Body of pancreas (tissue), 4 donors: Measurements from ENCODE around the gene EXT2. TPM values are rescaled to one million over a fixed set of nuclear protein-coding genes. Genes with fewer than 3 reads are reported as not detected.
A peak's percentile ranks its signal among the peaks of the same experiment; 100 is the strongest.

ENCODE experiments used
- ATAC-seq: fragments of 150-250 bp; one replicate; pipeline ENCODE4 v1.9.1; 2016
- DNase-seq, 4 donors: peaks; one replicate each; pipeline ENCODE4 v3.0.0-alpha.2; 2019
- H3K27ac ChIP-seq, 4 donors: fragments of 200-600 bp; sonication (generic); 1 replicate in 3 of 4; 2 replicates in 1 of 4; pipeline versions ENCODE4 v1.5.1 to v1.6.1; 2016 to 2019; ENCODE audit warnings: mild to moderate bottlenecking in 1 of 4, mixed read lengths in 1 of 4, moderate library complexity in 1 of 4
- H3K27me3 ChIP-seq, 2 donors: fragments of 200-600 bp; sonication (generic); one replicate each; pipeline ENCODE4 v1.6.0; 2016; ENCODE audit warnings: mild to moderate bottlenecking in 1 of 2
- H3K36me3 ChIP-seq, 2 donors: fragments of 200-600 bp; sonication (generic); replicated peaks in 1 of 2; 2 replicates each; pipeline ENCODE4 v1.5.1; 2016; ENCODE audit warnings: low read depth in 2 of 2; ENCODE audit not compliant: insufficient read depth in 1 of 2
- H3K4me1 ChIP-seq: fragments of 200-600 bp; sonication (generic); one replicate; pipeline ENCODE4 v1.6.0; 2016
- H3K4me3 ChIP-seq, 2 donors: fragments of 200-600 bp; sonication (generic); 1 replicate in 1 of 2; 2 replicates in 1 of 2; pipeline ENCODE4 v1.5.1; 2016 to 2019
- H3K9me3 ChIP-seq, 3 donors: fragments of 200-600 bp; sonication (generic); 1 replicate in 2 of 3; 2 replicates in 1 of 3; pipeline ENCODE4 v1.5.1; 2016
- CTCF ChIP-seq, 7 experiments: fragments of 450-650 bp in 4 of 7; fragments of 200-600 bp in 3 of 7; sonication (generic) in 3 of 7; IDR thresholded peaks; one replicate each; pipeline ENCODE4 v1.5.1; 2016 to 2019; ENCODE audit warnings: antibody characterized with exemption in 7 of 7
- POLR2A ChIP-seq, 3 donors: fragments of 450-650 bp; IDR thresholded peaks; one replicate each; pipeline ENCODE4 v1.6.1; 2016; ENCODE audit warnings: antibody characterized with exemption in 3 of 3, mild to moderate bottlenecking in 2 of 3
- WGBS, 2 donors: methylation state at CpG; one replicate each; pipeline ENCODE4 v1.1.5; 2017; 5-methylcytosine and 5-hydroxymethylcytosine counted together
- intact Hi-C: fragments of 100-400 bp; cut with DNase I; formaldehyde crosslinking; loops from one replicate; pipeline ENCODE4 v1.15.1; 2023
- total RNA-seq, 2 donors: library from RNA; depleted of rRNA; stranded (reverse); fragments of >200 nt; gene quantifications; one replicate each; pipeline ENCODE4 v1.1.0, GENCODE V29; 2016

EXT2 gene
- total RNA-seq, 2 donors from 2014 or later: 21.4 to 34.2 TPM

- DNase-seq (no peak), ATAC-seq (no peak)
- intact Hi-C loops: no loop called here
- Histone ChIP-seq H3K27ac (no peak overlapping the region), H3K27me3 (no peaks in the 10 kb centered on the region), H3K4me1 (peaks cover 16% of the 10 kb centered on the region), H3K9me3 (no peaks in the 10 kb centered on the region), H3K4me3 (no peak overlapping the region), H3K36me3 (no peaks in the 10 kb centered on the region)
- TF ChIP-seq POLR2A (IDR thresholded peaks at IDR 0.05): no peak
- TF ChIP-seq CTCF (IDR thresholded peaks at IDR 0.05): no peak
- 81 to 91% methylated on average over 2 of the region's 2 CpGs for WGBS, 2 donors
Measured at GRCh38 chr11:44097821-44098220, 2.3 kb downstream of the EXT2 start.

- Histone ChIP-seq H3K4me3 (no peak overlapping the region), H3K27ac (no peak overlapping the region), H3K27me3 (no peaks in the 10 kb centered on the region), H3K4me1 (peaks cover 11% of the 10 kb centered on the region), H3K36me3 (no peaks in the 10 kb centered on the region), H3K9me3 (no peaks in the 10 kb centered on the region)
- ATAC-seq (no peak), DNase-seq (no peak)
- TF ChIP-seq CTCF (IDR thresholded peaks at IDR 0.05): no peak
- TF ChIP-seq POLR2A (IDR thresholded peaks at IDR 0.05): no peak
- intact Hi-C loops: no loop called here
- WGBS, 2 donors: 83 to 92% methylated on average over 1 to 2 of the region's 2 CpGs
Measured at GRCh38 chr11:44101098-44101497, 5.6 kb downstream of the EXT2 start.

GRCh38 chr11:44104481-44105294, 9.2 kb downstream of the EXT2 start:
- intact Hi-C loops: no loop called here
- DNase-seq: no peak
- 81 to 94% methylated on average over 5 of the region's 5 CpGs for WGBS, 2 donors
- H3K9me3 ChIP-seq: no peaks in the 10 kb centered on the region
- H3K36me3 ChIP-seq: peaks cover 0 to 13% of the 10 kb centered on the region in 2 donors
- no peak overlapping the region for H3K27ac ChIP-seq
- no peak for TF ChIP-seq POLR2A (IDR thresholded peaks at IDR 0.05)
- no peak for TF ChIP-seq CTCF (IDR thresholded peaks at IDR 0.05)
- H3K27me3 ChIP-seq: no peaks in the 10 kb centered on the region
- no peak for ATAC-seq
- H3K4me1 ChIP-seq: no peaks in the 10 kb centered on the region
- no peak overlapping the region for H3K4me3 ChIP-seq

GRCh38 chr11:44108260-44108659, 12.8 kb downstream of the EXT2 start:
- H3K27ac ChIP-seq: no peak overlapping the region
- no peaks in the 10 kb centered on the region for H3K27me3 ChIP-seq
- intact Hi-C loops: no loop called here
- WGBS, 2 donors: 81 to 88% methylated on average over 6 of the region's 6 CpGs
- H3K9me3 ChIP-seq: no peaks in the 10 kb centered on the region
- no peak overlapping the region for H3K4me3 ChIP-seq
- peaks cover 5% of the 10 kb centered on the region for H3K4me1 ChIP-seq
- DNase-seq: no peak
- no peak for ATAC-seq
- H3K36me3 ChIP-seq: peaks cover 0 to 13% of the 10 kb centered on the region in 2 donors
- TF ChIP-seq POLR2A (IDR thresholded peaks at IDR 0.05): no peak
- no peak for TF ChIP-seq CTCF (IDR thresholded peaks at IDR 0.05)

- 7 to 15% methylated on average over 4 of the region's 4 CpGs for WGBS, 2 donors
- TF ChIP-seq CTCF (IDR thresholded peaks at IDR 0.05) (peak; percentile 21 to 60 (median 49)), POLR2A (IDR thresholded peaks at IDR 0.05) (no peak)
- peak; percentile 43 to 65 (median 52) for DNase-seq
- Histone ChIP-seq H3K36me3 (peaks cover 0 to 27% of the 10 kb centered on the region in 2 donors), H3K4me3 (no peak overlapping the region), H3K27me3 (no peaks in the 10 kb centered on the region), H3K4me1 (peaks cover 5% of the 10 kb centered on the region), H3K27ac (no peak overlapping the region), H3K9me3 (no peaks in the 10 kb centered on the region)
- intact Hi-C loops: loop anchor here (10.0 kb wide), 1 partner anchor 425 kb away; no protein-coding TSS in a partner anchor
- no peak for ATAC-seq
Measured at GRCh38 chr11:44110231-44110679, 14.8 kb downstream of the EXT2 start.
